COLO829 (cell line): ENCODE results near the gene DCK.

ENCODE experiments used
- DNase-seq: peaks from one replicate; pipeline ENCODE4 v3.0.0; 2012; ENCODE audit warnings: low spot score

The DCK gene

GRCh38 chr4:71064521-71064920 lies 71.1 kb downstream of the DCK start:
- DNase-seq: no peak

GRCh38 chr4:71065991-71066510 lies 72.6 kb downstream of the DCK start:
- DNase-seq: no peak

GRCh38 chr4:71066737-71067716 lies 73.6 kb downstream of the DCK start:
- DNase-seq: no peak

- no peak for DNase-seq
Observed at GRCh38 chr4:71069063-71069462, 75.6 kb downstream of the DCK start.

- DNase-seq: no peak
Observed at GRCh38 chr4:71070015-71070414, 76.6 kb downstream of the DCK start.

GRCh38 chr4:71074452-71075299 lies 81.2 kb downstream of the DCK start:
- DNase-seq: no peak
